HG03097 (cell line): ENCODE data around the gene SIGLEC1.

ENCODE experiments used
- ATAC-seq: cut with Tn5 transposase; IDR thresholded peaks from one replicate; pipeline ENCODE4 v1.9.1; 2021; ENCODE audit not compliant: unreplicated experiment, low FRiP score

The SIGLEC1 gene

GRCh38 chr20:3702611-3703391, 9.6 kb downstream of the SIGLEC1 start:
- no peak for ATAC-seq

GRCh38 chr20:3701061-3701998, 11.1 kb downstream of the SIGLEC1 start:
- ATAC-seq = no peak

- no peak for ATAC-seq
Observed at GRCh38 chr20:3699037-3699436, 13.4 kb downstream of the SIGLEC1 start.

GRCh38 chr20:3698591-3699001, 13.8 kb downstream of the SIGLEC1 start:
- ATAC-seq = no peak

- ATAC-seq = no peak
Observed at GRCh38 chr20:3697588-3698305, 14.7 kb downstream of the SIGLEC1 start.

GRCh38 chr20:3696745-3697587, 15.4 kb downstream of the SIGLEC1 start:
- no peak for ATAC-seq

GRCh38 chr20:3696200-3696599, 16.2 kb downstream of the SIGLEC1 start:
- no peak for ATAC-seq

GRCh38 chr20:3694864-3695263, 17.5 kb downstream of the SIGLEC1 start:
- no peak for ATAC-seq

GRCh38 chr20:3693376-3693775, 19.0 kb downstream of the SIGLEC1 start:
- no peak for ATAC-seq

GRCh38 chr20:3692706-3693294, 19.6 kb downstream of the SIGLEC1 start:
- no peak for ATAC-seq

- no peak for ATAC-seq
Observed at GRCh38 chr20:3691897-3692296, 20.5 kb downstream of the SIGLEC1 start.

- ATAC-seq = no peak
Observed at GRCh38 chr20:3691306-3691705, 21.1 kb downstream of the SIGLEC1 start.

GRCh38 chr20:3690413-3690812, 22.0 kb downstream of the SIGLEC1 start:
- ATAC-seq = no peak

- ATAC-seq = no peak
Observed at GRCh38 chr20:3689978-3690377, 22.4 kb downstream of the SIGLEC1 start.

GRCh38 chr20:3687655-3688054, 24.7 kb downstream of the SIGLEC1 start:
- no peak for ATAC-seq

GRCh38 chr20:3686867-3687321, 25.5 kb downstream of the SIGLEC1 start:
- no peak for ATAC-seq

GRCh38 chr20:3686421-3686820, 26.0 kb downstream of the SIGLEC1 start:
- ATAC-seq = no peak

- ATAC-seq = no peak
Observed at GRCh38 chr20:3685341-3685740, 27.1 kb downstream of the SIGLEC1 start.

- no peak for ATAC-seq
Observed at GRCh38 chr20:3681931-3682781, 30.2 kb downstream of the SIGLEC1 start, which contains the start of gene ADAM33. Gene ADAM33 (minus strand): TSS chr20:3682010. CDS start chr20:3682004, 6 bp downstream.
